ENCODE results near the gene SORBS1.

Gene SORBS1

DNA sequence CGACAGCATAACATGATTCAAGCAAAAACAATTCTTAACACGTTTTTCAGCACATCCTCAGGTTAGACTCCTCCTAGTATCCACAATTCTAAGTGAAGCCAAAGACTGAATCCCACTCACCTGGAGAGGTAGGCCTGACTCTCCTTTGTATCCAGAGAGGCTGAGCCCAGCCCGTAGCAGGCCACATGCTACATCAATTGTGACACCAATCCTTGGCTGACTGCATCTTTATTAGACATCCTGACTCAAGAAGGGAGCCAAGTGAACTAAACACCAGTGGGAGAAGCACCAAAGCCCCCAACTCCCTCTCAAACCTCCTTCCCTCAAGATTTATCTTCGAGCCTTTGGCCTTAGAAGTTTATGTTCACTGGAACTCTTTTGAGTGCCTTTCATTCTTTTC, 144.9 kb downstream of the SORBS1 start:
- in situ Hi-C loops (cut with MboI; ENCODE audit: low sequenced_read_pairs): no loop called here

DNA sequence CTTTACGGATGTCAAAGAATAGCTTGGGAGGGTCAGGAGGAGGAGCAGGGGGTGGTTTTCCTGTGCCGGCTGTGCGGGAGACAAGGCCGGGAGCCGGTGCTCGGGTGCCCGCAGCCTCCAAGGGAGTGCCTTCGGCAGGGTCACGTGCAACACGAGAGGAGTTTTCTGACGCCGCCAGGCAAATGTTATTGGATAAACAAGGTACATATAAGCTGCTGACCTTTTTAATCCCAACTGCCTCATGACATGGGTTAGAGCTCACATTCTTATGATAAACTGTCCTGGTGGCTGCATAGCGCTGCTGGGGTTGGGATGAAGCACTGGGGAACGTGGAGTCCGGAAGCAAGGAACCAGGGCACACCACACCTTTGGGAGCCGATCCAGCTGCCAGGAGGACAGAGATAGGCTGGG, 145.5 kb downstream of the SORBS1 start:
- in situ Hi-C loops (cut with MboI; ENCODE audit: low sequenced_read_pairs): no loop called here

DNA sequence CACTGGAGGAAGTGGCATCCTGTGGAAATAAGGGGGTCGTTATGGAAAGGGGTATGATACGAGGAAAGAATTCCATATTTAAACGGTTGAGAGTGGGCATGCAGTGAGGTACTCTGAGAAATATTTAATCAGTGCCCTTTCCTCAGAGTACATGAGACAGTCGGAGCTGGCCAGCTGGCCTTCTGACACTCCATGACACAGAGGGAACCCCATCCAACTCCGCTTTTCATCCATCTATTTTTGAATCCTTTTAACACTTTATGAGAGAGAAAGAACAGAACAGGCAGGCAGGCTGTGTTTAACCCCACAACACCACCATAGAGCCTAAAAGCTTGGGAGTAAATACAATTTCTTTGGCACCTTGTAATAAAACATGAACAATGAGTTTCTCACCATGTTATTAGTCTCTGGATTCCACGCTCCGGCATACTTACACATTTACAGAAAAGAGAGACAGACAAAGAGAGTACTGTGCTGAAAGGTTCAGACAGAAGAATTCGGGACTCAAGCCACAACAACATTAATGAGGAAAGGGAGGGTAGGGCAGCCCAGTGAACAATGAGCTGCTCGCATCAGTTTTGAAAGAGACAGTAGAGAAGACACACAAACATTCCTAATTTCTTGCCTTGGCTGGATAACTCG, 146.2 kb downstream of the SORBS1 start:
- in situ Hi-C loops (cut with MboI; ENCODE audit: low sequenced_read_pairs): no loop called here

DNA sequence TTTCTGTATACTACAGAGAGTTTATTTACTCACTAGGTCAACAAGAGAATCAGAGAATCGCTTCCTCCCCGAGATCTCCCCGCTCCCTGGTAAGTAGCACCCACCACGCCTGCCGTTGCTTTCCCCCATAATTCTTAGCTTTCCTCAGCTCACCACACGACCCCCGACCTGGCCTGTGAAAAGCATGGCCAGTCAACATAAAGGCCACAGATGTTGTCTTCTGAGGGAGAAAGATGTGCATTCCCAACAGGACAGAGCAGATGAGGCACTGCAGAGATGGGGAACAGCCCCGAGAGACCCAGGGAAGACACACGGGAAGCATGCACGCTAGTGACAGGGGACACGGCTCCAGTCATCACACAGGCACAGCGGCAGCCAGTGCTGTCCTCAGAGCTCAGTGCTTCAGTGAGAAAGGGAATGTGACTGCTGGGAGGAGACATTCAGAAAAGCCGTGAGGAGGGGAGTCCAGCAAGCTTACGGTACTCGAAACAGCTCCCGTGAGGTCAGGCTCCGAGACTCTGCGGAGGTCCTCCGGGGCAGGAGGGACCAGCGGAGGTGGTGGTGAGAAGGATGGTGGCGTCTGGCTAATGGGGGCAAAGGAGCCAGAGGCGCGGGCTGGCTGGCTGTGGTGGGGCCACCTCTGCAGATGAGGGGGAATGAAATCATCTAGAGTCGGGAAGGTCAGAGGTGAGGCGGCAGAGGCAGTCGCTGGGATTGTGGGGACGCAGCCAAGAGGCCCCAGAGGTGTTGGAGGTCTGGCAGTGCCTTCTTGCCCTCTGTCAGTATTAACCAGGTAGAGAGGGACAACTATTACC, 146.9 kb downstream of the SORBS1 start:
- in situ Hi-C loops (cut with MboI; ENCODE audit: low sequenced_read_pairs): no loop called here

DNA sequence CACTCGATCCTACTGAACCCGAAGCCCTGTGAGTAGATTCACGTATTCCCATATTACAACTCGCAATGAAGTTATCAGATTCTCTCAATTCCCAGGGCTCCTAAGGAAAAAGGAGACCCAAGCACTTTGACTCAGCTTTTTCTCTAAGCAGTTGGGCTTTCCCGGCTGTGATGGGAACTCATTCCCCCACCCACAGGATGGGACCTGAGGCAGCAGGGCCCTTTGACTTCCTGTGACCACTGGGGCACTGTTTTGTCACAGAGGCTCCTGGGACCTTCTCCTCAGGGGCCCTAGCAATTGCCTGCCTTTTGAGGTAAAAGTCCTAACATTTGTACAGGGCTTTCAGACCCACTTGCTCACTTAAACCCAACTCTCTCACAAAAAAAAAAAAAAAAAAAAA, 147.6 kb downstream of the SORBS1 start:
- in situ Hi-C loops (cut with MboI; ENCODE audit: low sequenced_read_pairs): no loop called here

DNA sequence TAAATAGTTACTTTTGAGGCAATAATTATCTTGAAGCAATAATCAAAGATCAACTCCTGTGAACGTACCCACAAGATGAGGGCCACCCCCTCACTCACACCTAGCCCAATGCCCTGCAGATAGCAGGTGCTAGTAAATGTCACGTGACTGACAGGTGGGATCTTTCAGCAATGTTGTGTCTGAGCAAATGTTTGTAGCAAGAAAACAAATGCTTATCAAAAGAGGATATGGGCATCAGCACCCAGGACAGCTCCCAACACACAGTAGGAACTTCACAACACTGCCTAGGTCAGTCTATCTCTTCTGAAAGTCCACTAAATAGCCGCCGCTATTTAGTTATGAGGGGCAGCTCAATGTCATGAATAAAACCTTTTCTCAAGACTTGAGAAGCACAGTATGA, 149.5 kb downstream of the SORBS1 start:
- in situ Hi-C loops (cut with MboI; ENCODE audit: low sequenced_read_pairs): no loop called here

DNA sequence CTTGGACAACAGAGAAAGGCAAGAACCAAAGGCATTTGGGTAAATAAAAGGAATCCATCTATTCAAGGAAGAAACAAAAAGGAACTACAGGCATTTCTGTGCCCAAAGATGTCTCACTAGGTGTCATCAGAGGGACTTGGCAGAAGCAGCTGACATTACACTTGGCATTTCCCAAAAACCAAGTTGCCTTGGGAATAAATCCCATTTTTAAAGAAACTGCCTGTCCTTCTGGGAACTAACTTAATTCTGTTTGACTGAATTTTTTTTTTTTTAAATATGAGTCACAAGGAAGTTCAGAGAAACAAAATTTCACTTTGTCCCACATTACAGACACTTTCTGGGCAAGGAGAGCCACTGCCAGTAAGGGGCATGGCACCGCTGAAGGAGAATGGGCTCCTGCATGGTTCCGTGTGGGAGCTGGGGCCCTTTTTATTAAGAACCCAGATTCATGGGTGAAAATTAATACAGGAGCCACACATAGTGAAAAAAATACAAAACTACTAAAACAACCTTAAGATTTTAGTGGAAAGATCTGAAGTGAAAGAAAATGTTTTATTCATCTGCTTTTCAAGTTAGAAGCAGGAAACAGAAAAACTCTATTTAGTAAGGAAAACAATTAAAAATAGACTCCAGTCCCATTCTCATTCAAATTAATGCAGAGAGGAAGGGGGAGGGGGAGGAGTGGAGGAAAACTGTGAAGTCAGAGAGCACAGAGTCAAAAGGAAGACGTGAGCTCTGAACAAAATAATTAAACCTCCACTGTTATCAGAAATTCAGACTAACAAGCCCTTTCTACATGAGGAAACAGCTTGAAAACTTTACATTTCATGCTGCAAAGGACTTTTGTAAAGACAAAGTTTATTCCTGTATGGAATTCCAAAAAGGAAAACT, 151.9 kb downstream of the SORBS1 start:
- in situ Hi-C loops (cut with MboI; ENCODE audit: low sequenced_read_pairs): no loop called here

DNA sequence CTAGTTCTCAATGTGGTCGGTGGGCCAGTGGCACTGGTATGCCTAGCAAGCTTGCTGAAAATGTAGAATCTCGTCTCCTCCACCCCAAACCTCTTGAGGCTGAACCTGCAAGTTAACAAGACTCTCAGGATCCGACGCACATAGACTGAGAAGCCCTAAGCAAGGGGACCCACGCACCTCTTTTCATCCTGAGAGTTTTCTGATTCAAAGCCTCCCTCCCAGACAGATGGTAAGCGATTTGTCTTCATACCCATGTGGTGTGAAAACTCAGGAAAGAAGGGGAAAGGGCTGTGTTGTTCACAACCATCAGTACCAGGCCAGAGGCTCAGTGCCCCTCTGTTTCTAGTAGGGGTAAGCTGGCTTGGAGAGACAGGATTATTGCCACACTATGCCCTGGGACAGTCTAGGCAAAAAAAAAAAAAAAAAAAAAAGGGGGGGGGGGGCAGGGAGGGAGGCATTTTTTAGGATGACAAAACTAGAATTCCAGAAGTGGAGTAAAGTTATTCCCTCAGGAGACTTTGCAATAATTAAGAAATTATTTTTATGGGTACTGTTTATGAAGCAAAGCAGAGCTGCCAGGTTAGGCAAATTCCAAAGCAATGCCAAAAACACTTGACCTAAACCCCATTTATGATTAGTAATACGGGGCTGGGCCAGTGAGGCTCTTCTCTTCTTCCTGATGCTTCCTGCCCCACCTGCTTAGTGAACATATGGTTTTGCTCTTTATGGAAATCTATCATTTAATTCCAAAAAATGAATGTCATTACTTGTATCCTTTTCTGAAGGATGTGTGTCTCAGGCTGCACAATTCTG, 152.8 kb downstream of the SORBS1 start:
- in situ Hi-C loops (cut with MboI; ENCODE audit: low sequenced_read_pairs): no loop called here

DNA sequence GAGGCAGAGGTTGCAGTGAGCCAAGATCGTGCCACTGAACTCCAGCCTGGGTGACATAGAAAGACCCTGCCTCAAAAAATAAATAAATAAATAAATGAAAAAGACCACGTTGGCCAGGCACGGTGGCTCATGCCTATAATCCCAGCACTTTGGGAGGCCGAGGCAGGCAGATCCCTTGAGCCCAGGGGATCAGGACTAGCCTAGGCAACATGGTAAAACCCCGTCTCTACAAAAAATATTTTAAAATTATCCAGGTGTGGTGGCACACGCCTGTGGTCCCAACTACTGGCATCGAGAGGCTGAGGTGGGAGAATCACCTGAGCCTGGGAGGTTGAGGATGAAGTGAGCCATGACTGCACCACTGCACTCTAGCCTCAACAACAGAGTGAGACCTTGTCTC, 153.6 kb downstream of the SORBS1 start:
- in situ Hi-C loops (cut with MboI; ENCODE audit: low sequenced_read_pairs): no loop called here

DNA sequence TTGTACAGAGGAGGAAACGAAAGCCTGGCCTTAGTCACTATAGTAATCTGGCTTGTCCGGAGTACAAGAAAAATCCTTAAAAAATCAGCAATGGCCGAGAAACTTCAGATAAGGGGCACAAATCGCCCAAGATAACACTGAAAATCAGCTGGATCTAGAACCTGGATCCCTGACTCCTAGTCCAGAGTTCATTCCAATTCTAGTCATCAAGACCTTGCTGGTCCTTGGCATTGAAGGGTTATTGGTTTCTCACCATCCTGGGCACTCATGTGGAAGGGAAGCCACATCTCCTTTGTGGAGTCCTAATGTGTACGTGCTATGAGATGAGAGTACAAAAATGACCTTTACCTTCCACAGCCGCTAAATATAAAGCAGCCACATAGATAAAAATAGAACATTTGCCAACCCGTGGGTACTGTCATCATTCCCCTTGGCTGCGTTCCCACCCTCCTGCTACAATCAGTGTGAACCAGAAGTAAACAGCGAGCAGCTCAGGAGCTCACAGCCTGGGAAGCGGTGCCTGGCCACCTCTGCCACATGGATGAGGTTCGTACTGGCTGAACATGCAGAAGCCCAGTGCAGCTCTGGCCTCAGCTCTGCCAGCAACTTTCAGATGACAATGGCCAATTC, 154.4 kb downstream of the SORBS1 start:
- in situ Hi-C loops (cut with MboI; ENCODE audit: low sequenced_read_pairs): no loop called here

DNA sequence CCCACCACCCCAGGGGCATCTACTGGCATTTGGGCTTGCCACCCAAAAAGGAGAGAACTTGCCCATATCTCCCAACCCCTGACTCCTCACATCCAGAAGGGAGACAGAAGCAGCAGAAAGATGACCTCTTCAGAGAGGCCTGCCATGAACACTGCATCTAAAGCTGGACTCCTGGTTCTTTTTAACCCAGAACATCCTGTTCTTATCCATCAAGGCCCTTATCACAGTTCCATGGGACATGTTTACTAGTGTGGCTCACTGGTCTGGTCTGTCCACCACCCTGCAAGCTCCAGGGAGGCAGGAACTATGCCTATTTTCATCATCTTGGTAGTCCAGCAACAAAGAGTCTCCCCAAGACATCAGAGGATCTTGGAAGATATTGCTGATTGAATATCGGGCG, 155.5 kb downstream of the SORBS1 start:
- in situ Hi-C loops (cut with MboI; ENCODE audit: low sequenced_read_pairs): no loop called here

DNA sequence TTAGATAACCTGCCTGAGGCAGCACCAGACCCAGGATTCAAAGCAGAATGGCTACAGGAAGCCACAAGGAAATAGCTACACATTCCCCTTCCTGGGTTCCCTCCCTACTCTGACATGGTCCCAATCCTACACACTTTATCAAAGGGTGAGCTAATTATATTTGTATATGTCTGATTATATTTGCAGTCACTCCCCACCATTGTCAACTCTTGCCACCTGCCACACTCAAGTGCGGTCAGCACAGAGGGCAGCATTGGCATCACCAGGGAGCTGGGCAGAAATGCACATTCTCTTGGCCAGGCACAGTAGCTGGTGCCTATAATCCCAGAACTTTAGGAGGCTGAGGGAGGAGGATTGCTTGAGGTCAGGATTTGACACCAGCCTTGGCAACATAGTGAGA, 156.3 kb downstream of the SORBS1 start:
- in situ Hi-C loops (cut with MboI; ENCODE audit: low sequenced_read_pairs): no loop called here

DNA sequence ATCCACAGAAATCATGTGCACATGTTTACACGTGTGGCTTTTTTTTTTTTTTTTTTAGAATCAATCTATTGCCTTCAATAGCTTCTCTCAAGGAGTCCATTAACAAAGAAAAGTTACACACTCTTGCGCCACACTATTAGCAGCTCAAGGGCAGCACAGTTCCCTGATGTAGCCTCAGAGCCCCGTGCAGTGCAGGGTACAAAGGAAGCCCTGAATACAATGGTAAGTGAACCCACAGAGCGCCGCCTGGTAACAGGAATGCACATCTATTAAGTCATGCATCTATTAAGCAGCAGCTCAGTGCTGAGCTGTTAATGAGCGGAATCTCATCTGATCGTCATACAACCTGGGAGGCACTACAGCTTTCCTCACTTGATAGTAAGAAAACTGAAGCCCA, 156.7 kb downstream of the SORBS1 start:
- in situ Hi-C loops (cut with MboI; ENCODE audit: low sequenced_read_pairs): no loop called here

DNA sequence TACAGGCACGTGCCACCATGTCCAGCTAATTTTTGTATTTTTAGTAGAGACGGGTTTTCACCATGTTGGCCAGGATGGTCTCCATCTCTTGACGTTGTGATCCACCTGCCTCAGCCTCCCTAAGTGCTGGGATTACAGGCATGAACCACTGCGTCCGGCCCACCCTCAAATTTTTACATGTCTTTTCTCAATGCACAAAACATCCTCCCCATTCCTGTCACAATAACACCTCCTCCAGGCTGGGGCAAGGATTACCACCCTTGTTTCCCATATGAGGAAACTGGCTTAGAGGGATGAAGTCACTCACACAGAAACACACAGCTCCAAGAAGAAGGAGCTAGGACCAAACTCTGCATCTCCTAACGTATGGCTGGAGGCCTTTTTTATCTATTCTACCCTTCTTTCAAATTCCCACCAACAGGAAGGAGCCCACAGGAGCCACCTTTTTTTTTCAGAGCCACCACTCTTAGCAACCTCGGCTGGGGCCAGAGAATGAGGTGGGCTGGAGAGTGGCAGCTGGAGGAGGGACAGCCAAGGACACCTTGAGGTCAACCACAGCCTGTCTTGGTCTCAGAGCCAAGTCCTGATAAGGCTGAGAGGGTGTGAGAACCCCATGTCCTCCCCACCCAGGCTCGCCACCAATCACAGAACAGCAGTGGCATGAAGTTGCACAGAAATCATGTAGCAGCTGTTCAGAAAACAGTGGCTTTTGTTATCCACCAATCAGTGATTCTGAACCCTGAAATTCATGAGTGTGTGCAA, 157.3 kb downstream of the SORBS1 start:
- in situ Hi-C loops (cut with MboI; ENCODE audit: low sequenced_read_pairs): no loop called here

DNA sequence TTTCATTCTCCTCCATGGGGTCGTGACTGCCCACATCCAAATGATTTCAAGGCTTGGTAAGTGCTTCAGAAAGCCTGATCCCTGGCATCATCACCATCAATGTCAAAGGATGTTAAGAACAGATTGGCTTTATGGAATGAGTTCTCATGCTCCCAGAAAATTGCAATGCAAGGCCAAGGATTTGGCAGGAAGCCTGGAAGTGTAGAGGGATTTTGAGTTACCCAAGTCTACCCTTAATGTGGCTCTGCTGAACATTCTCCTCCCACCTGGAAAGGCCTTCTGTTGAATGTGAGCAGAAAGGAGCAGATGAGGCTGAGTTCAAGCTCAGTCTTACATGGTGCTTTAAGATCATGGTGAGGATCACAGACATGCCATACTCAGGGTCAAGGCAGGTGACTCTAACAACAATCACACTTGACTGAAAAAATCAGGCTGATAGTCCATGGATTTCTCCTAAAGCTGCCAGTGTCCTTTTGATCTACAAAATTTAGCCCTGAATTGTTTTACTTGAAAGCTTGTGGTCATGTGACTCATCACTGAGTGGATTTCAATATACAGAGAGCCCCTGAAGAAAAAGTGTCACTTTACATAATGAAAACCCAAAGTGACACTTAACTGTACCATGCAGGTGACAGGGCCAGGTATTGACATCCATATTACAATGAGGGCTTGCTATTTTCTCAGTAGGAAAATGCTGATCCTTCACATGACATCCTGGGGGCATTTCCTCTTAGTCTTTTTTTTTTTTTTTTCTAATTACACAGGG, 159.3 kb downstream of the SORBS1 start:
- in situ Hi-C loops (cut with MboI; ENCODE audit: low sequenced_read_pairs): no loop called here

DNA sequence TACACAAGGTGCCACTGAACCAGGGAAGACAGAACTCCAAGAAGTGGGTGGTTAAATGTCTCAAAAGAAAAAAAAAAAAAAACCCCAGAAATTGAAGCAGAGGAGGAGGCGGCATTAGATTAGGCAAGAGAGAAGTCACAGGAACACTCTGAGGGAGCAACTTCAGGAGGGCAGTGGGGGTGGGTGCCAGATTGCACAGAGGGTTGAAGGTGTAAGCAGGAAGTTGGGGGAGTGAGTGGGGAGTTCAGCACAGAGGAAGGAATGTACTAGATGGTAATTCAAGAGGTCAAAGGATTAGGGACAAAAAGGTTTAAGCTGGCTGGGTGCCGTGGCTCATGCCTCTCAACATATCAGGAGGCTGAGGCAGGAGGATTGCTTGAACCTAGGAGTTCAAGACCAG, 160.4 kb downstream of the SORBS1 start:
- in situ Hi-C loops (cut with MboI; ENCODE audit: low sequenced_read_pairs): no loop called here

DNA sequence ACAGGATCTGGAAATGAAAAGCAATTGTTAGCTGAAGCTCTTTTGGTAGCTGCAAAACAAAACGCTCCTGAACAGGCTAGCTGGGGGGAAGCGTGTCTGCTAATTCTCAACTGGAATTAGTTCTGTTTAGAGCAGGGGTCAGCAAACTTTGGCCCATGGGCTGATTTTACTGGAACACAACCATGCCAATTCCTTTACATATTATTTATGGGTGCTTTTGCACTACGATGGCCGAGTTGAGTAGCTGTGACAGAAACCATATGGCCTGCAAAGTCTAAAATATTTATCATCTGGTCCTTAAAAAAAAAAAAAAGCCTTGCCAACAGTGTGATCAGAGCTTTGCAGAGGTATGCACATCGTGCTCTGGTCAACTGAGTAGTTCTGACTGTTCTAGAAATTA, 162.0 kb downstream of the SORBS1 start:
- in situ Hi-C loops (cut with MboI; ENCODE audit: low sequenced_read_pairs): no loop called here

DNA sequence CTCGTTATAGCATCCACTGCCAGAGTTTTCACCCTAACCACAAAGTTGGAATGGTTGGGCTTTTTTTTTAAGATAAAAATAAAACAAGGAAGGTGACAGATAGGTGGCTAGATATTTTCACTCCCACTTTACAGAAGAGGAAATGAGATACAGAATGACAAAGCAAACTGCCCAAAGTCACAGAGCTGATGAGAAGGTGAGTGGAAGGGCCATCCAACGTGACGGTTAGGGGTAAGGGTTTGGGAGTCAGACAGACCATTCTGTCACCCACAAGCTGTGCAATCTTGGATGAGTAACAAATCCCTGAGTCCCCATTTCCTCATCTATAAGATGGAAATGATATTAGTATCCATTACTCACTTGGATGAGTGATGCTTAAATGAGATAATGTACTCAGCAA, 163.4 kb downstream of the SORBS1 start:
- in situ Hi-C loops (cut with MboI; ENCODE audit: low sequenced_read_pairs): no loop called here

DNA sequence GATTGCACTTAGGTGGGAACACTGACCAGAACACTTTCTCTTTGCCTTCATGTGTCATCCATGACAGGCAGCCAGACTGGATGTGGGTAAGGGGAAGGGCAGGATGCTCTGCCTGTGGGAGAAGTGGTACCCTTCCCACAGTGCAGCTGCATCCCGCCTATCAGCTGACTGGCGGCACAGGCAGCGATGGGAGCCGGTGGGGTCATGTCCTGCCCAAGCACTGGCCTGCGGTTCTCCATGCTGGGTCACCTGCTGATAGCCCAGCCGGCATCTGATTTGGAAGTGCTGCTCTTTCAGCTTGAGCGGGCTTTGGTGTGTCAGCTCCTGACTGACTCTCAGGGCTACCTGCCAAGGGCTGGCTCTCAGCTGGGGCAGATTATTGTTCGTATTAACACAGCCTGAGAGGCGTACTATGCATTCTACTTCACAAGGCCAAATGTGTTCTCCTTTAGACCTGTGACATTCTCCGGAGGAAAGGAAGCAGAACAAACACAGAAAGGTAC, 165.2 kb downstream of the SORBS1 start:
- in situ Hi-C loops (cut with MboI; ENCODE audit: low sequenced_read_pairs): no loop called here
